Left ventricle myocardium inferior (tissue), 1 donor: ENCODE measurements around the gene SH3RF1. TPM values are rescaled to one million over a fixed set of nuclear protein-coding genes. Genes with fewer than 3 reads are reported as not detected.

ENCODE experiments used
- DNase-seq: peaks from one replicate; pipeline ENCODE4 v3.0.0-alpha.2; 2020
- H3K27ac ChIP-seq: fragments of 200-600 bp; replicated peaks from 2 replicates; pipeline ENCODE4 v1.8.0; 2021
- H3K27me3 ChIP-seq: fragments of 200-600 bp; 2 replicates; pipeline ENCODE4 v1.8.0; 2021; ENCODE audit warnings: low read depth
- H3K36me3 ChIP-seq: fragments of 200-600 bp; 2 replicates; pipeline ENCODE4 v1.8.0; 2021
- H3K4me1 ChIP-seq: fragments of 200-600 bp; 2 replicates; pipeline ENCODE4 v1.8.0; 2021
- H3K4me3 ChIP-seq: fragments of 200-600 bp; 2 replicates; pipeline ENCODE4 v1.8.0; 2021; ENCODE audit warnings: mild to moderate bottlenecking, moderate library complexity
- H3K9me3 ChIP-seq: fragments of 200-600 bp; replicated peaks from 2 replicates; pipeline ENCODE4 v1.8.0; 2021
- intact Hi-C: fragments of 100-400 bp; cut with micrococcal nuclease; formaldehyde crosslinking; loops from one replicate; pipeline ENCODE4 v1.11.0; 2022
- total RNA-seq: library from RNA; stranded (reverse); fragmentation: NEBNext Ultra II Directional; extraction: Animal tissue kit (Norgen Biotek cat#: 25700); gene quantifications from one replicate; pipeline ENCODE4 v1.2.1, GENCODE V29; 2021
- TF ChIP-seq, protein P1 (sequence below): fragments of 200-600 bp; IDR thresholded peaks from 2 replicates; pipeline ENCODE4 v1.8.0; 2021; ENCODE audit warnings: antibody characterized with exemption, mild to moderate bottlenecking, borderline replicate concordance
- donor health status: DM: no; HTN: yes; CAD: no; lungs with severe emphysema.

Gene SH3RF1
- total RNA-seq, 1 donor from 2014 or later: 8.8 TPM

DNA sequence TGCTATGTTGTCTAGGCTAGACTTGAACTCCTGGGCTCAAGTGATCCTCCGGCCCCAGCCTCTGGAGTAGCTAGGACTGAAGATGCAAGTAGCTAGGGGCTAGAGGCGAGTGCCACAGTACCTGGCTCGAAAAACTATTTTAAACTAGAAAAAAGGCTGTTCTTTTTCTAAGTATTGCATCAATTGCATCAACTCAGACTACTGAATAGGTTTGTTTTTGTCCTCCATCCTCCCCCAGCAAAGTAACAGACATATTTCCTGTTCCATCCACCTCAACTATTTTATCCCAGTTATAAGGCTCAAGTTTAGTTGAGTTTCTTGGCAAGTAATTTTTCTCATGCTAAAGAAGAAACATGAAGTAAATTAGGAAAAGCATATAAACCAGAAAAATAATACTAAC lies 4.1 kb downstream of the SH3RF1 start:
- Histone ChIP-seq H3K27me3 (no peaks in the 10 kb centered on the region), H3K9me3 (no peaks in the 10 kb centered on the region), H3K27ac (no peak overlapping the region), H3K4me1 (peaks cover 90% of the 10 kb centered on the region), H3K4me3 (peak overlapping the region; percentile 83), H3K36me3 (peaks cover 5% of the 10 kb centered on the region)
- no peak for DNase-seq
- TF ChIP-seq, protein P1, sequence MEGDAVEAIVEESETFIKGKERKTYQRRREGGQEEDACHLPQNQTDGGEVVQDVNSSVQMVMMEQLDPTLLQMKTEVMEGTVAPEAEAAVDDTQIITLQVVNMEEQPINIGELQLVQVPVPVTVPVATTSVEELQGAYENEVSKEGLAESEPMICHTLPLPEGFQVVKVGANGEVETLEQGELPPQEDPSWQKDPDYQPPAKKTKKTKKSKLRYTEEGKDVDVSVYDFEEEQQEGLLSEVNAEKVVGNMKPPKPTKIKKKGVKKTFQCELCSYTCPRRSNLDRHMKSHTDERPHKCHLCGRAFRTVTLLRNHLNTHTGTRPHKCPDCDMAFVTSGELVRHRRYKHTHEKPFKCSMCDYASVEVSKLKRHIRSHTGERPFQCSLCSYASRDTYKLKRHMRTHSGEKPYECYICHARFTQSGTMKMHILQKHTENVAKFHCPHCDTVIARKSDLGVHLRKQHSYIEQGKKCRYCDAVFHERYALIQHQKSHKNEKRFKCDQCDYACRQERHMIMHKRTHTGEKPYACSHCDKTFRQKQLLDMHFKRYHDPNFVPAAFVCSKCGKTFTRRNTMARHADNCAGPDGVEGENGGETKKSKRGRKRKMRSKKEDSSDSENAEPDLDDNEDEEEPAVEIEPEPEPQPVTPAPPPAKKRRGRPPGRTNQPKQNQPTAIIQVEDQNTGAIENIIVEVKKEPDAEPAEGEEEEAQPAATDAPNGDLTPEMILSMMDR: no peak
- intact Hi-C loops: loop anchor here (10.0 kb wide), 1 partner anchor 242 kb away; no protein-coding TSS in a partner anchor

DNA sequence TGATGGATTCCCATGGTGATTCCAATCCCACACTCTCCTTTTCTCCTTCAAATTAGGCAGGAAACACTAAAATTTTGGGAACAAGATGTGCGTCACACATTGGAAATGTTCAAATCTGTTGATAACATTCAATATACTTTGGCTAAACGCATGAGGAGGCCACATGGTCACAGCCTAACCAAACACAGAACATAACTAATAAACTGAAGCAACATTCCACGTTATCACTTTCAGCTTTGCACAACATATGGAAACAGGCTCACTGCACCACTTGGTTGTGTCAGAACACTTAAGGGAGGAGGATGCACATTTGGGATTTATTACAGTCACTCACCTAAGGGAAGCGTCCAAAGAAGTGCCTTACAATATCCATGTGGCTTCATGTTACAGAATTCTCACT lies 4.7 kb downstream of the SH3RF1 start:
- Histone ChIP-seq H3K9me3 (no peaks in the 10 kb centered on the region), H3K4me1 (peaks cover 88% of the 10 kb centered on the region), H3K36me3 (peaks cover 5% of the 10 kb centered on the region), H3K4me3 (peak overlapping the region; percentile 83), H3K27me3 (no peaks in the 10 kb centered on the region), H3K27ac (no peak overlapping the region)
- DNase-seq: no peak
- TF ChIP-seq, protein P1: no peak
- intact Hi-C loops: loop anchor here (10.0 kb wide), 1 partner anchor 241 kb away; no protein-coding TSS in a partner anchor

DNA sequence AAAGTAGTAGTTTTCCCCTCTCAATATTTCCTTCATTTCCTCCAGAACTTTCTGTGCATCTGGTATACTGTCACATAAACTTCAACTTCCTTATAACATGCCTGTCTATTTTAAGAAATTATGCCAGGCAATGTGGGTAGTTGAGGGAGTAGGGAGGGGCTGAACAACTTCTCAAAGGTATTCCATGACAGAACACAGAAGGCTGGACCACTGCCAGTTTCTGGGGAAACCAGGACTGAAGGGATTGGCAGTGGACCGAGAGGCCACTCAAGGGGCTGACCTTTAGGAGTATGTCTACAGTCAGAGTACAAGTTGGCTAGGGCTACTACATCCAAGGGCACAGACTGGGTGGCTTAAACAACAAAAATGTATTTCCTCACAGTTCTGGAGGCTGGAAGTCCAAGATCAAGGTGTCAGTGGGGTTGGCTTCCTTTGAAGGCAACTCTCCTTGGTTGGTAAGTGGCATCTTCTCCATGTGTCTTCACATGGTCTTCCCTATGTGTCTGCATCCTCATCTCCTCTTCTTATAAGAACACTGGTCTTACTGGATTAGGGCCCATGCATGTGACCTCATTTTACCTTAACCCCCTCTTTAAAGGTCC lies 6.9 kb downstream of the SH3RF1 start:
- H3K27me3 ChIP-seq: no peaks in the 10 kb centered on the region
- TF ChIP-seq, protein P1: no peak
- H3K36me3 ChIP-seq: peaks cover 5% of the 10 kb centered on the region
- peaks cover 87% of the 10 kb centered on the region for H3K4me1 ChIP-seq
- H3K27ac ChIP-seq: no peak overlapping the region
- H3K9me3 ChIP-seq: no peaks in the 10 kb centered on the region
- DNase-seq: peak; percentile 46
- no peak overlapping the region for H3K4me3 ChIP-seq
- intact Hi-C loops: loop anchor here (10.0 kb wide), 1 partner anchor 239 kb away; no protein-coding TSS in a partner anchor

DNA sequence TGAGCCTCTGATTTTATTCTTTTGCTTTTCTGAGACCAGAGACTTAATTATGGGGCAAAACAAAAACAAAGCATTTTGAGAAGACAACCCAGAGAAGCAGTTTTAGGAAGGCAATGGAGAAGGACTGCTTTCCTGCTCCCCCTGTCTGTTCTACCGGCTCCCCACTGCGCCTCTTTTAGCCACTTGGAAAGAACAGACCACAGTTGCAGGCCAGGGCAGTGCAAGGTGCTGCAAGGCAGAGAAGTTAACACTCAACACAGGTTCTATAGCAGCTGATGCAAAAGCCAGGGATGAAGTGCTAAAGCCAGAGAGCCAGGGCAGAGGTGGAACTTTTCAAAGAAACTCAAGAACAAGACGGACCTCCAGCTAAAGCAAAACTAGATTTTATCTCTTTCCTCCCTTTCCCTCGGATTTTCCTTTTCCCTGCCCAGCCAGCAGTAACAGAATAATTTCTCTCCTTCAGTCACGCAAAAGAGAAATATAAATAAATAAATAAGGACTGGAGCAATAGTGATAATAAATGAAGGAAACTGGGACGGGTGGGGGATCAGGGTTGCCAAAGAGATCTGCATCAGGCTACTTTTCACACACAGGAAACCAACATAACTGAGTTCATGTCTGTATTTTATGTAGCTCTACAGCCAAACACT lies 10.4 kb downstream of the SH3RF1 start:
- TF ChIP-seq, protein P1: no peak
- Histone ChIP-seq H3K36me3 (peaks cover 5% of the 10 kb centered on the region), H3K4me3 (peak overlapping the region; percentile 10), H3K4me1 (peaks cover 80% of the 10 kb centered on the region), H3K27me3 (no peaks in the 10 kb centered on the region), H3K9me3 (no peaks in the 10 kb centered on the region), H3K27ac (no peak overlapping the region)
- intact Hi-C loops: loop anchor here (10.0 kb wide), 1 partner anchor 236 kb away; no protein-coding TSS in a partner anchor
- no peak for DNase-seq

DNA sequence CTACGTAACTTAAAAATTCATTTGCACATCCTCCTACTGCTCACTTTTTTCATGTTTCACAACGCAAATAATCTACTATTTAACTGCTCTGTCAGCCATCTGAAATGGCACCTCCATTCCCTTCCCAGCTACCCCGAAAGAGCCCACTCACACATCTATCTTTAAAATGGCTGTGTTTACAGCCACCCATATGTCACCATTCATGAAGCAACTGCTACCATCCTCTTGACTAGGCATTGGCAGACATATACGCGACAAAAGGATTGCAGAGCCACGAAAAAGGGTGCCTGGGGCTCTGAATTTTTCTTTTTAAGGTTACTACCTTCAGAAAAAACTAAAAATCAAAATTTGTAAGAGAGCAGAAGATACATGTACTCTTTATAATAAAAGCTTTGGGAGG lies 11.5 kb downstream of the SH3RF1 start:
- no peak overlapping the region for H3K27ac ChIP-seq
- no peaks in the 10 kb centered on the region for H3K27me3 ChIP-seq
- H3K36me3 ChIP-seq: peaks cover 5% of the 10 kb centered on the region
- intact Hi-C loops: no loop called here
- H3K9me3 ChIP-seq: no peaks in the 10 kb centered on the region
- peaks cover 80% of the 10 kb centered on the region for H3K4me1 ChIP-seq
- DNase-seq: no peak
- TF ChIP-seq, protein P1: no peak
- no peak overlapping the region for H3K4me3 ChIP-seq
